Peyer's patch (tissue), 4 donors: Measurements from ENCODE around the gene XPOT.

ENCODE experiments used
- CTCF ChIP-seq, 6 experiments: fragments of 450-650 bp in 4 of 6; fragments of 200-600 bp in 2 of 6; sonication (generic) in 1 of 6; IDR thresholded peaks; one replicate each; pipeline ENCODE4 v1.5.1; 2017 to 2019; ENCODE audit warnings: antibody characterized with exemption in 6 of 6, mild to moderate bottlenecking in 3 of 6, moderate library complexity in 1 of 6
- POLR2A ChIP-seq, 2 donors: fragments of 450-650 bp; IDR thresholded peaks; one replicate each; pipeline ENCODE4 v1.5.1; 2017; ENCODE audit warnings: antibody characterized with exemption in 2 of 2, mild to moderate bottlenecking in 2 of 2, moderate library complexity in 2 of 2

- TF ChIP-seq CTCF (IDR thresholded peaks at IDR 0.05) (no peak), POLR2A (IDR thresholded peaks at IDR 0.05) (no peak)
Measured at GRCh38 chr12:64411427-64411826, 7.2 kb downstream of the XPOT start.
